A549 (cell line): Measurements from ENCODE around the gene ARL6. TPM values are rescaled to one million over a fixed set of nuclear protein-coding genes. Genes with fewer than 3 reads are reported as not detected.

Experiments
- ATAC-seq, 2 experiments: fragments of 200-7000 bp in 1 of 2; fragments of >200 bp in 1 of 2; cut with Nextera tagmentation in 1 of 2; cut with Tn5 transposase in 1 of 2; 3 replicates each; pipeline versions ENCODE4 v1.8.0 to v1.9.1; 2018 to 2020; ENCODE audit warnings: mild to moderate bottlenecking in 1 of 2, moderate library complexity in 1 of 2
- CTCF ChIA-PET: fragments of 300-600 bp; sonication (Branson Sonifier 250); formaldehyde crosslinking; extraction: SDS; loops from one replicate; lab custom pipeline; 2021; ENCODE audit warnings: antibody characterized with exemption, inconsistent platforms; lab: Yijun Ruan, JAX
- POLR2A ChIA-PET: fragments of 350-600 bp; formaldehyde crosslinking; extraction: SDS; loops from one replicate; lab custom pipeline; 2021; ENCODE audit warnings: antibody characterized with exemption, inconsistent platforms; lab: Yijun Ruan, JAX
- DNase-seq, 2 experiments: peaks; one replicate each; pipeline versions ENCODE4 v3.0.0 to v3.0.0-alpha.2; 2011 to 2016; ENCODE audit warnings: low read depth in 1 of 2, low spot score in 1 of 2
- FAIRE-seq: peaks from 2 replicates; lab custom pipeline; 2011; peaks lifted over from hg19 to GRCh38; lab: Jason Lieb, UNC
- H3K27ac ChIP-seq, 2 experiments: fragments of >200 bp; sonication (Bioruptor Twin); formaldehyde crosslinking; 3 replicates each; pipeline ENCODE4 v1.5.1; 2016 to 2017
- H3K4me1 ChIP-seq: fragments of >200 bp; sonication (Bioruptor Twin); formaldehyde crosslinking; 3 replicates; pipeline ENCODE4 v1.6.1; 2016
- H3K4me2 ChIP-seq: fragments of >200 bp; sonication (Bioruptor Twin); formaldehyde crosslinking; 3 replicates; pipeline ENCODE4 v1.6.1; 2016
- H3K4me3 ChIP-seq: fragments of >200 bp; sonication (Bioruptor Twin); formaldehyde crosslinking; 3 replicates; pipeline ENCODE4 v1.5.1; 2016
- H3K9me3 ChIP-seq: fragments of >200 bp; sonication (Bioruptor Twin); formaldehyde crosslinking; 3 replicates; pipeline ENCODE4 v1.6.1; 2016
- BHLHE40 ChIP-seq: IDR thresholded peaks from 2 replicates; pipeline ENCODE4 v1.6.1; 2012; ENCODE audit warnings: low read depth, low read length, inconsistent platforms
- CEBPB ChIP-seq, 2 experiments: fragments of >200 bp in 1 of 2; sonication (Bioruptor Twin) in 1 of 2; formaldehyde crosslinking in 1 of 2; IDR thresholded peaks; 2 replicates each; pipeline ENCODE4 v1.6.1; 2012 to 2016
- CHD4 ChIP-seq: fragments of 200-600 bp; sonication (generic); IDR thresholded peaks from 2 replicates; pipeline ENCODE4 v1.6.1; 2016; ENCODE audit warnings: antibody characterized with exemption, mild to moderate bottlenecking, borderline replicate concordance
- CTCF ChIP-seq: fragments of >200 bp; sonication (Bioruptor Twin); formaldehyde crosslinking; IDR thresholded peaks from 3 replicates; pipeline ENCODE4 v1.5.1; 2016
- EHMT2 ChIP-seq: fragments of 200-600 bp; sonication (generic); IDR thresholded peaks from 2 replicates; pipeline ENCODE4 v1.6.1; 2016; ENCODE audit warnings: antibody characterized with exemption, low read depth, mild to moderate bottlenecking, moderate library complexity
- EP300 ChIP-seq, 2 experiments: fragments of >200 bp; sonication (Bioruptor Twin); formaldehyde crosslinking; IDR thresholded peaks; 2 replicates in 1 of 2; 3 replicates in 1 of 2; pipeline ENCODE4 v1.6.1; 2016 to 2017
- ESRRA ChIP-seq: fragments of 150-350 bp; IDR thresholded peaks from 2 replicates; pipeline ENCODE4 v1.6.1; 2014; ENCODE audit warnings: mild to moderate bottlenecking, low read length, borderline replicate concordance
- FOXS1 ChIP-seq: fragments of 250-450 bp; sonication (Bioruptor Pico); IDR thresholded peaks from 2 replicates; pipeline ENCODE4 v1.5.0; 2020; ENCODE audit warnings: mild to moderate bottlenecking, moderate library complexity
- HOXA7 ChIP-seq: fragments of 250-450 bp; sonication (Bioruptor Pico); IDR thresholded peaks from 2 replicates; pipeline ENCODE4 v1.5.0; 2020; ENCODE audit warnings: mild to moderate bottlenecking, moderate library complexity
- KDM1A ChIP-seq: fragments of 200-600 bp; sonication (generic); IDR thresholded peaks from 2 replicates; pipeline ENCODE4 v1.6.1; 2016; ENCODE audit warnings: low read depth, mild to moderate bottlenecking
- KDM5A ChIP-seq: fragments of 200-600 bp; sonication (generic); IDR thresholded peaks from 2 replicates; pipeline ENCODE4 v1.6.1; 2016; ENCODE audit warnings: antibody characterized with exemption, mild to moderate bottlenecking
- MAX ChIP-seq: IDR thresholded peaks from 2 replicates; pipeline ENCODE4 v1.6.1; 2012
- MAZ ChIP-seq: fragments of 150-350 bp; IDR thresholded peaks from 2 replicates; pipeline ENCODE4 v1.6.1; 2014; ENCODE audit warnings: antibody characterized with exemption, low read depth, low read length, borderline replicate concordance
- NFE2L2 ChIP-seq: fragments of 150-350 bp; conservative IDR thresholded peaks from 2 replicates; pipeline ENCODE4 v1.6.1; 2014; ENCODE audit warnings: low read length
- NPAS2 ChIP-seq: fragments of 250-450 bp; sonication (Bioruptor Pico); IDR thresholded peaks from 2 replicates; pipeline ENCODE4 v1.8.0; 2022; ENCODE audit warnings: mild to moderate bottlenecking, moderate library complexity, borderline replicate concordance
- NR3C1 ChIP-seq: fragments of >200 bp; sonication (Bioruptor Twin); formaldehyde crosslinking; IDR thresholded peaks from 3 replicates; pipeline ENCODE4 v1.6.1; 2017
- POLR2A ChIP-seq: IDR thresholded peaks from 2 replicates; pipeline ENCODE4 v1.6.1; 2012; ENCODE audit warnings: mild to moderate bottlenecking, low read length
- POLR2AphosphoS2 ChIP-seq: conservative IDR thresholded peaks from 2 replicates; pipeline ENCODE4 v1.6.1; 2012; ENCODE audit warnings: low read length, improper control_type of control experiment, inconsistent platforms
- RCOR1 ChIP-seq: fragments of 150-350 bp; IDR thresholded peaks from 2 replicates; pipeline ENCODE4 v1.6.1; 2014; ENCODE audit warnings: antibody characterized with exemption, low read length, low read depth
- REST ChIP-seq: fragments of 200-600 bp; sonication (generic); IDR thresholded peaks from 2 replicates; pipeline ENCODE4 v1.6.1; 2016; ENCODE audit warnings: antibody characterized with exemption, mild to moderate bottlenecking, moderate library complexity
- RFX5 ChIP-seq: fragments of 450-650 bp; IDR thresholded peaks from 2 replicates; pipeline ENCODE4 v1.7.1; 2014; ENCODE audit warnings: antibody characterized with exemption, mild to moderate bottlenecking, moderate library complexity
- SREBF2 ChIP-seq: fragments of 450-650 bp; IDR thresholded peaks from 2 replicates; pipeline ENCODE4 v1.6.1; 2014; ENCODE audit warnings: mild to moderate bottlenecking, moderate library complexity
- TFCP2L1 ChIP-seq: fragments of 250-450 bp; sonication (Bioruptor Pico); IDR thresholded peaks from 2 replicates; pipeline ENCODE4 v1.5.0; 2021; ENCODE audit warnings: mild to moderate bottlenecking
- ZNF302 ChIP-seq: fragments of 250-450 bp; sonication (Bioruptor Pico); IDR thresholded peaks from 2 replicates; pipeline ENCODE4 v1.9.0; 2021; ENCODE audit warnings: inconsistent platforms, mild to moderate bottlenecking, moderate library complexity
- WGBS: methylation state at CpG from one replicate; pipeline ENCODE4 v1.1.6; 2017; ENCODE audit errors: missing lambda C conversion rate; 5-methylcytosine and 5-hydroxymethylcytosine counted together
- polyA plus RNA-seq, 4 experiments: library from polyadenylated mRNA; depleted of rRNA in 3 of 4; stranded (reverse); fragments of >200 nt; fragmentation: RNase III in 1 of 4; extraction: RNeasy Plus Mini Kit Qiagen cat#74134 plus additional on column Dnase treatment in 1 of 4; gene quantifications; 2 replicates in 3 of 4; 3 replicates in 1 of 4; pipeline ENCODE4 v1.2.3, GENCODE V29; 2011 to 2017
- TF ChIP-seq, protein P1 (sequence below): fragments of 450-650 bp; IDR thresholded peaks from 2 replicates; pipeline ENCODE4 v1.6.1; 2014; ENCODE audit warnings: antibody characterized with exemption
- TF ChIP-seq, protein P2 (sequence below): IDR thresholded peaks from 2 replicates; pipeline ENCODE4 v1.6.1; 2012; ENCODE audit warnings: low read depth, borderline replicate concordance
- TF ChIP-seq, protein P3 (sequence below): fragments of >200 bp; sonication (Bioruptor Twin); formaldehyde crosslinking; IDR thresholded peaks from 3 replicates; pipeline ENCODE4 v1.6.1; 2016

ARL6 gene
- polyA plus RNA-seq, 2 of the 4 experiments (the other 2 are of a cell fraction), result 7.3 to 11.7 TPM

GRCh38 chr3:97795951-97796350, 31.4 kb downstream of the ARL6 start:
- Histone ChIP-seq H3K4me1 (no peaks in the 10 kb centered on the region), H3K4me3 (no peak overlapping the region), H3K9me3 (no peaks in the 10 kb centered on the region), H3K27ac (no peak overlapping the region), H3K4me2 (no peak overlapping the region)
- TF ChIP-seq POLR2AphosphoS2, result no peak
- TF ChIP-seq EHMT2, result no peak
- no peak for TF ChIP-seq CTCF
- TF ChIP-seq CHD4, result no peak
- TF ChIP-seq RCOR1, result no peak
- no peak for TF ChIP-seq BHLHE40
- TF ChIP-seq, protein P1, sequence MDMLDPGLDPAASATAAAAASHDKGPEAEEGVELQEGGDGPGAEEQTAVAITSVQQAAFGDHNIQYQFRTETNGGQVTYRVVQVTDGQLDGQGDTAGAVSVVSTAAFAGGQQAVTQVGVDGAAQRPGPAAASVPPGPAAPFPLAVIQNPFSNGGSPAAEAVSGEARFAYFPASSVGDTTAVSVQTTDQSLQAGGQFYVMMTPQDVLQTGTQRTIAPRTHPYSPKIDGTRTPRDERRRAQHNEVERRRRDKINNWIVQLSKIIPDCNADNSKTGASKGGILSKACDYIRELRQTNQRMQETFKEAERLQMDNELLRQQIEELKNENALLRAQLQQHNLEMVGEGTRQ, result no peak
- no peak for TF ChIP-seq FOXS1 (CRISPR knock-in tag)
- no peak for TF ChIP-seq CEBPB (IDR thresholded peaks at IDR 0.05)
- TF ChIP-seq ESRRA, result no peak
- TF ChIP-seq SREBF2, result no peak
- no peak for TF ChIP-seq KDM5A
- no peak for TF ChIP-seq NPAS2 (CRISPR knock-in tag)
- TF ChIP-seq, protein P2, sequence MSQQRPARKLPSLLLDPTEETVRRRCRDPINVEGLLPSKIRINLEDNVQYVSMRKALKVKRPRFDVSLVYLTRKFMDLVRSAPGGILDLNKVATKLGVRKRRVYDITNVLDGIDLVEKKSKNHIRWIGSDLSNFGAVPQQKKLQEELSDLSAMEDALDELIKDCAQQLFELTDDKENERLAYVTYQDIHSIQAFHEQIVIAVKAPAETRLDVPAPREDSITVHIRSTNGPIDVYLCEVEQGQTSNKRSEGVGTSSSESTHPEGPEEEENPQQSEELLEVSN, result no peak
- TF ChIP-seq POLR2A, result no peak
- no peak for TF ChIP-seq RFX5
- no peak for TF ChIP-seq REST
- 79% methylated on average over 4 of the region's 4 CpGs for WGBS
- ATAC-seq (no peak), DNase-seq (no peak), FAIRE-seq (no peak)
- ChIA-PET CTCF (interaction anchor here (4.8 kb wide), 1 partner anchor 228 kb away, joined by 78 read pairs; no protein-coding TSS in a partner anchor), POLR2A (no interaction called here)

- FAIRE-seq (no peak), DNase-seq (no peak), ATAC-seq (no peak)
- no peak overlapping the region for H3K4me2 ChIP-seq
- ChIA-PET POLR2A (no interaction called here), CTCF (interaction anchor here (1.1 to 2.3 kb wide), 4 partner anchors 9 to 219 kb away, joined by 3 to 7 read pairs (median 3); no protein-coding TSS in a partner anchor)
- H3K4me3 ChIP-seq, result no peak overlapping the region
- TF ChIP-seq REST (no peak), FOXS1 (CRISPR knock-in tag) (no peak), NFE2L2 (no peak), RFX5 (no peak), HOXA7 (CRISPR knock-in tag) (no peak), KDM5A (no peak), NR3C1 (no peak), RCOR1 (no peak), ZNF302 (CRISPR knock-in tag) (no peak), TFCP2L1 (no peak), EP300 (IDR thresholded peaks at IDR 0.05) (no peak), KDM1A (no peak), MAZ (no peak), MAX (no peak)
- TF ChIP-seq, protein P3, sequence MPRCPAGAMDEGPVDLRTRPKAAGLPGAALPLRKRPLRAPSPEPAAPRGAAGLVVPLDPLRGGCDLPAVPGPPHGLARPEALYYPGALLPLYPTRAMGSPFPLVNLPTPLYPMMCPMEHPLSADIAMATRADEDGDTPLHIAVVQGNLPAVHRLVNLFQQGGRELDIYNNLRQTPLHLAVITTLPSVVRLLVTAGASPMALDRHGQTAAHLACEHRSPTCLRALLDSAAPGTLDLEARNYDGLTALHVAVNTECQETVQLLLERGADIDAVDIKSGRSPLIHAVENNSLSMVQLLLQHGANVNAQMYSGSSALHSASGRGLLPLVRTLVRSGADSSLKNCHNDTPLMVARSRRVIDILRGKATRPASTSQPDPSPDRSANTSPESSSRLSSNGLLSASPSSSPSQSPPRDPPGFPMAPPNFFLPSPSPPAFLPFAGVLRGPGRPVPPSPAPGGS, result no peak
- 89% methylated on average over 3 of the region's 3 CpGs for WGBS
- H3K9me3 ChIP-seq, result no peaks in the 10 kb centered on the region
- H3K4me1 ChIP-seq, result no peaks in the 10 kb centered on the region
- H3K27ac ChIP-seq, result no peak overlapping the region
Measured at GRCh38 chr3:97804471-97804870, 39.9 kb downstream of the ARL6 start.
